ACC112 (cell line): ENCODE results near the gene WDR27.
"Not testable (repeated sequence)": the region's sequence is repeated elsewhere in the genome, so short reads cannot be mapped to it uniquely, and the experiment has no call there.

ENCODE experiments used
- H2AFZ ChIP-seq: fragments of 200-600 bp; sonication (generic); one replicate; pipeline ENCODE4 v1.6.0; 2017; ENCODE audit warnings: antibody characterized with exemption, low read length; ENCODE audit not compliant: unreplicated experiment
- H3K27ac ChIP-seq: fragments of 200-600 bp; sonication (generic); 2 replicates; pipeline ENCODE4 v1.5.1; 2014; ENCODE audit warnings: low read depth, mild to moderate bottlenecking, antibody characterized with exemption, low read length, moderate library complexity
- H3K27me3 ChIP-seq: fragments of 200-600 bp; sonication (generic); 2 replicates; pipeline ENCODE4 v1.6.1; 2014; ENCODE audit warnings: mild to moderate bottlenecking, antibody characterized with exemption, low read length, moderate library complexity, mixed read lengths; ENCODE audit not compliant: insufficient read depth
- H3K36me3 ChIP-seq: fragments of 200-600 bp; sonication (generic); 2 replicates; pipeline ENCODE4 v1.6.1; 2016; ENCODE audit warnings: mild to moderate bottlenecking, antibody characterized with exemption, low read length, moderate library complexity, mixed read lengths; ENCODE audit not compliant: insufficient read depth
- H3K4me1 ChIP-seq: fragments of 200-600 bp; sonication (generic); one replicate; pipeline ENCODE4 v1.6.1; 2016; ENCODE audit warnings: low read length, mixed read lengths; ENCODE audit not compliant: insufficient read depth, unreplicated experiment, control insufficient read depth
- H3K4me3 ChIP-seq: fragments of 200-600 bp; sonication (generic); 2 replicates; pipeline ENCODE4 v1.5.1; 2014; ENCODE audit warnings: mild to moderate bottlenecking, low read depth, low read length
- H3K79me2 ChIP-seq: fragments of 200-600 bp; sonication (generic); one replicate; pipeline ENCODE4 v1.6.0; 2016; ENCODE audit warnings: low read length; ENCODE audit not compliant: control insufficient read depth, unreplicated experiment, insufficient read depth

Gene WDR27

GRCh38 chr6:169650959-169651292 is 50.9 kb downstream of the WDR27 start:
- Histone ChIP-seq H3K79me2 (no peaks in the 10 kb centered on the region), H3K36me3 (no peaks in the 10 kb centered on the region), H3K27ac (no peak overlapping the region), H2AFZ (no peak overlapping the region), H3K4me3 (no peak overlapping the region), H3K4me1 (no peaks in the 10 kb centered on the region), H3K27me3 (no peaks in the 10 kb centered on the region)

DNA sequence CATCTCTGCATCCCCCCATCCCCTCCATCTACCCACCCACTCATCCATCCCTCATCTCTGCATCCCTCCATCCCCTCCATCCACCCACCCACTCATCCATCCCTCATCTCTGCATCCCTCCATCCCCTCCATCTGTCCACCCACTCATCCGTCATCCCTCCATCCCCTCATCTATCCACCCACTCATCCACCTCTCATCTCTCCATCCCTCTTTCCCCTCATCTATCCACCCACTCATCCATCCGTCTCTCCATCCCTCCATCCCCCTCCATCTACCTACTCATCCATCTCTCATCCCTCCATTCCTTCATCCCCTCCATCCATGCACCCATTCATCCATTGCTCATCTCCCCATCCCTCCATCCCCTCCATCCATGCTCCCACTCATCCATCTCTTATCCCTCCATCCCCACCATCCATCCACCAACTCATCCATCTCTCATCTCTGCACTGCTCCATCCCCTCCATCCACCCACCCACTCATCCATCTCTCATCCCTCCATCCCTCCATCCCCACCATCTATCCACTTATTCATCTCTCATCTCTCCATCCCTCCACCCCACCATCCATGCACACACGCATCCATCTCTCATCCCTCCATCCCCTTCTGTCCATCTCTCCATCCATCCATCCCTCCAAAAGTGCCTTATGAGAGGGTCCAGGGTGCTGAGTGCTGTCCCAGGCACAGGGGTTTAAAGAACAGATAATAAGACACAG is 51.4 kb downstream of the WDR27 start:
- no peak overlapping the region for H3K4me3 ChIP-seq
- H3K4me1 ChIP-seq = no peaks in the 10 kb centered on the region
- no peak overlapping the region for H2AFZ ChIP-seq
- H3K79me2 ChIP-seq = no peaks in the 10 kb centered on the region
- H3K36me3 ChIP-seq = no peaks in the 10 kb centered on the region
- H3K27ac ChIP-seq = no peak overlapping the region
- no peaks in the 10 kb centered on the region for H3K27me3 ChIP-seq

DNA sequence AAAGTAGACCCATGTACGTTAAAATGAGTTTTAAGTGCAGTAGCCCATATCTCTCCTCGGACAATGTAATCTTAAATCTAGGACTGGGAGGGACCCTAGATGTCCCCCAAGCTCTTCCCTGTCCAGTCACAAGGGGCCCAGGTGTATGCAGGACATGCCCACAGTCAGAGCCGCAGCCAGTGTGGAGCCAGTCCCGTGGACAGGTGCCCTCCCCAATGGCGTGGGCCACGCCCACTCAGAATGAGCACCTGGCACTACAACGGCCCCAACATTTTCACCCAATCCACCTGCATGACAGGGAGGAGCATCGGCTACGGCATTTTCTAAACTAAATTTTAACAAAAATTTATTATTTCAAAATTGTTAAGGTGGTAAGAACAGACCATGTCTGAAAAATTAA is 53.2 kb downstream of the WDR27 start:
- H3K27ac ChIP-seq = no peak overlapping the region

DNA sequence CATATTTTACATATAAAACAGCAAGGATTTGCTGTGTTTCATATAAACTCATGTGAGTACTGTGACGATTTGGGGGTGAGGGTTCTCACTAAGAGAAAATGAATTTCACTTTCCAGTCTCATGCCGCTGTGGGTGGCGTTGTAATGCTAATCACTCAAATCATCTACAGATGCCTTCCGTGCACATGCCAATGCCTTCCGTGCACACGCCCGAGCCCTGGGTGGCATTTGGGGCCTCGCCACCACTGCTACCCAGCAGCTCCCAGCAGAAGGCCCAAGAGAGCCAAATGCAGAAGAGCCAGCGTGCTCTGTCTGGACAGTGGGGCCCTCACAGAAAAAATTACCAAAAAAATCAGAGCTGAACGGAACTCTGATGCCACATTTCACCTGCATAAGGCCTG is 53.7 kb downstream of the WDR27 start:
- Histone ChIP-seq H3K27me3 (no peaks in the 10 kb centered on the region), H3K4me1 (no peaks in the 10 kb centered on the region), H3K79me2 (no peaks in the 10 kb centered on the region), H2AFZ (no peak overlapping the region), H3K27ac (no peak overlapping the region), H3K4me3 (no peak overlapping the region), H3K36me3 (no peaks in the 10 kb centered on the region)

More for the DNA sequence above, 53.2 kb downstream of the WDR27 start:
- no peaks in the 10 kb centered on the region for H3K27me3 ChIP-seq
- no peaks in the 10 kb centered on the region for H3K79me2 ChIP-seq
- no peaks in the 10 kb centered on the region for H3K36me3 ChIP-seq
- no peak overlapping the region for H3K4me3 ChIP-seq
- no peak overlapping the region for H2AFZ ChIP-seq
- H3K4me1 ChIP-seq = no peaks in the 10 kb centered on the region

DNA sequence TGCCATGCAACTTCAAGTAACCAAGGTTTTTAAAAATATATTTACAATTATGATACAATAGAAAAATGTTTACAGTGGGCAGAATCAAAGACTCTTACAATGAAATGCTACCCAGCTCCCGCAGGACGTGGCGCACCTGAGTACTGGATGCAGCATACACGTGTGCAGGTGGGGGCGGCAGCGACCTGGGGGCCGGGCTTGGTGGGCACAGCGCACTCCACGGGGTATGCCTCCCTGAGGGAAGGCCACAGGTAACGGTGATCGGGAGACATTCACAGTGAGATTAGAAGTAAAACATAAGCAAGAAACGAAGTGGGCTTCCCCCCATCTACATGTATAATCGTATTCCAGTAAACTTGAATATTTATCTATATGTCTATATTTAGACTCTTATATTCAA is 54.2 kb downstream of the WDR27 start:
- Histone ChIP-seq H3K27me3 (no peaks in the 10 kb centered on the region), H2AFZ (no peak overlapping the region), H3K4me1 (no peaks in the 10 kb centered on the region), H3K36me3 (no peaks in the 10 kb centered on the region), H3K27ac (no peak overlapping the region), H3K79me2 (no peaks in the 10 kb centered on the region), H3K4me3 (no peak overlapping the region)

GRCh38 chr6:169646906-169647567 is 54.8 kb downstream of the WDR27 start:
- Histone ChIP-seq H3K79me2 (no peaks in the 10 kb centered on the region), H3K27me3 (no peaks in the 10 kb centered on the region), H3K4me3 (no peak overlapping the region), H3K36me3 (no peaks in the 10 kb centered on the region), H3K27ac (no peak overlapping the region), H3K4me1 (no peaks in the 10 kb centered on the region), H2AFZ (no peak overlapping the region)

GRCh38 chr6:169645459-169645858 is 56.4 kb downstream of the WDR27 start:
- not testable (repeated sequence) for H3K27ac ChIP-seq, H3K79me2 ChIP-seq, H2AFZ ChIP-seq, H3K36me3 ChIP-seq, H3K4me1 ChIP-seq, H3K4me3 ChIP-seq, H3K27me3 ChIP-seq

DNA sequence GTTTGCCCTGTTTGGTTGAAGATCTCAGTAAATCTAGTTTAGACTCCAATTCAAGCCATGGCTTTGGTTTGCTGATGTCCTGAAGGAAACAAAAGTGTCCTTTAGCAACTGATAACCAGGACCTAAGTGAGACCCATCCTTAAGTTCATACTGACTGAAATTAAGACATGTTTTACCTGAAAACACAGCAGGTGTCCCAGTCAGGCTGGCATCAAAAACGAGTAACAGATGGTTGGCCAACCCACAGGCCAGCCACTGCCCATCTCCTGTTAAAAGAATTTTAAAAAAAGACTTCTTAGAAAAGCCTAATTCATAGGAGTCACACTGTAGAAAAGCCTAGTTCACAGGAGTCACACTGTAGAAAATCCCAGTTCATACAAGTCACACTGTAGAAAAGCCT is 58.3 kb downstream of the WDR27 start:
- Histone ChIP-seq H3K4me1 (no peaks in the 10 kb centered on the region), H3K36me3 (no peaks in the 10 kb centered on the region), H3K27me3 (no peaks in the 10 kb centered on the region), H3K27ac (no peak overlapping the region), H3K4me3 (no peak overlapping the region), H2AFZ (no peak overlapping the region), H3K79me2 (no peaks in the 10 kb centered on the region)

DNA sequence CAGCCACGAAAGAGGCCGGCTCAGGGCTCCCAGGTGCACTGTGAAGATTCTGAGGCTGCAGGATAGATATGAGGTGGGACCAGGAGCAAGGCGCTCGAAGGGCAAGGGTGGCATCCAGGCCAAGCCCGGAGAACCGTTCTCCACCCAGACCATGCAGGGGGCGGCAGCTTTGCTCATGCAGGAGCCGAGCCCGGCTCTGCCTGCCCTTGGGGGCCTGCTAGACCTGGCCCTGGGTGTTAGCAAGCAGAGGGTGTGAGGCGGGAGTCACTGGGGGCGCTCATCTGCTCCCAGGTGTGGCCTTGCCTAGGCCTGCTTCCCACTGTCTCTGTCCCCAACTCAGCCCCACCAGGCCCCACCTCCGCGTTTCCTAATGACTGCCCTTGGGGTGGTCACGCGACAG is 59.4 kb downstream of the WDR27 start:
- no peaks in the 10 kb centered on the region for H3K27me3 ChIP-seq
- H3K79me2 ChIP-seq = no peaks in the 10 kb centered on the region
- H3K27ac ChIP-seq = no peak overlapping the region
- no peaks in the 10 kb centered on the region for H3K36me3 ChIP-seq
- no peaks in the 10 kb centered on the region for H3K4me1 ChIP-seq
- H3K4me3 ChIP-seq = no peak overlapping the region
- no peak overlapping the region for H2AFZ ChIP-seq

- Histone ChIP-seq H3K27me3 (no peaks in the 10 kb centered on the region), H3K27ac (no peak overlapping the region), H3K4me3 (no peak overlapping the region), H3K36me3 (no peaks in the 10 kb centered on the region), H3K79me2 (no peaks in the 10 kb centered on the region), H2AFZ (no peak overlapping the region), H3K4me1 (no peaks in the 10 kb centered on the region)
Observed at GRCh38 chr6:169641461-169642085, 60.3 kb downstream of the WDR27 start.

DNA sequence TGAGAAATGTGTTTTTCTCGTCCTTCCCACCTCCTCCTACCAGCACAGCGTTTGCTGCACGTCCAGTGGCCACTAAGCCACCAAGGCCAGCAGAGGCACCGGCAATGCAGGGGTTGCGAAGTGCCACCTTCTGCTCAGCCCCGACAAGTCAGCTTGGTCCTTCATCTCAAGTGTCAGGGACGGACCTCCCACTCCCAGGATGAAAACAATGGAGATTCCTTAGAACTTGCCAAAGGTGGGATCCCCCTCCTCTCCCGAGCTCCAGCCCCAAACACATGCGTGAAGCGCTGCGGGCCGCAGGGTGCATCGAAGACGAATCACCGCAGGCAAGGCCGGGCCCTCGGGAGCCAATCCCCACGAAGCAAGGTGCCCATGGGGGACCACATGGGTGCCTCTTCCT is 60.8 kb downstream of the WDR27 start:
- no peaks in the 10 kb centered on the region for H3K36me3 ChIP-seq
- H3K79me2 ChIP-seq = no peaks in the 10 kb centered on the region
- no peaks in the 10 kb centered on the region for H3K4me1 ChIP-seq
- no peak overlapping the region for H3K4me3 ChIP-seq
- H3K27ac ChIP-seq = no peak overlapping the region
- no peaks in the 10 kb centered on the region for H3K27me3 ChIP-seq
- no peak overlapping the region for H2AFZ ChIP-seq
